PFSK-1 (cell line): Measurements from ENCODE around the gene ING1.

Experiments used
- POLR2AphosphoS5 ChIP-seq: IDR thresholded peaks from 2 replicates; pipeline ENCODE4 v1.6.1; 2012; ENCODE audit warnings: low read depth, mild to moderate bottlenecking, control low read depth, low read length, moderate library complexity
- SIN3A ChIP-seq: IDR thresholded peaks from 2 replicates; pipeline ENCODE4 v1.6.1; 2012; ENCODE audit warnings: mild to moderate bottlenecking, low read length, moderate library complexity, borderline replicate concordance; ENCODE audit not compliant: insufficient read depth

DNA sequence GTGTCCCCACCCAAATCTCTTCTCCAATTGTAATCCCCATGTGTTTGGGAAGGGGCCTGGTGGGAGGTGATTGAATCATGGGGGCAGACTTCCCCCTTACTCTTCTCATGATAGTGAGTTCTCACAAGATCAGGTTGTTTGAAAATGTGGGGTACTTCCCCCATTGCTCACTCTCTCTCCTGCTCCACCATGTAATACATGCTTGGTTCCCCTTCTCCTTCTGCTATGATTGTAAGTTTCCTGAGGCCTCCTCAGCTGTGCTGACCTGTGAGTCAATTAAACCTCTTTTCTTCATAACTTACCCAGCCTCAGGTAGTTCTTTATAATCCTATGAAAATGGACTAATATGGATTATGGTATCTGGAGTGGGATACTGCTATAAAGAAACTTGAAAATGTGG is 24.1 kb downstream of the ING1 start:
- TF ChIP-seq SIN3A (no peak), POLR2AphosphoS5 (no peak)
